Measurements from ENCODE around the gene SSBP3. TPM values are rescaled to one million over a fixed set of nuclear protein-coding genes. Genes with fewer than 3 reads are reported as not detected.
A peak's percentile ranks its signal among the peaks of the same experiment; 100 is the strongest.

The SSBP3 gene
- total RNA-seq, 1 experiment from 2014 or later = 37.5 TPM

DNA sequence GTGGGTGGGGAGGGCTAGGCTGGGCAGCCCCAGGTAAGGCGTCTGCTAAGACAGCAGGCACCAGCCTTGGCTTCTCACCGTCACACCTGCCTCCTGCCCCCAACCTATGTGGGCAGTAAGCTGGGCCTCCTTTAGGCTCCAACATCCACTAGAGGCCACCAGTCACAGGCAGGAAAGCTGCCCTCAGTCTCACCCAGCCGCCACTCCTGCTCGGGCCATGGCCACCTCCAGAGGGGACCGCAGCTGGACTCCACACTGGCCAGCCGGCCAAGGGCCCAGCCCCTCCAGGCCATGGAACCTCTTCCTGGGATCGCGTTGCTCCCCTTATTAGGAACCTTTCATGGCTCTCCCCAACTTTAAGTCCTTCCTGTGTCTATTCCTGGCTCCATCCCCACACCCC lies 131.7 kb downstream of the SSBP3 start:
- Histone ChIP-seq H3K9ac (ENCODE audit: low read length) (no peak overlapping the region), H3K27ac (ENCODE audit: low read depth, low read length) (no peak overlapping the region), H3K36me3 (ENCODE audit: control insufficient read depth in 1 of 2, insufficient read depth in 2 of 2, low read length in 2 of 2) (no peaks in the 10 kb centered on the region), H4K20me1 (ENCODE audit: insufficient read depth) (no peaks in the 10 kb centered on the region), H3K9me2 (ENCODE audit: insufficient read depth) (no peaks in the 10 kb centered on the region), H3K9me3 (ENCODE audit: control insufficient read depth in 1 of 2, insufficient read depth in 1 of 2, low read depth in 1 of 2, low read length in 2 of 2) (no peaks in the 10 kb centered on the region), H3K79me2 (ENCODE audit: insufficient read depth, low read length) (no peaks in the 10 kb centered on the region), H3K4me2 (ENCODE audit: low read length) (no peak overlapping the region), H2AFZ (ENCODE audit: low read depth, low read length, poor library complexity, severe bottlenecking) (no peak overlapping the region), H3K4me3 (replicated peaks in 1 of 2; ENCODE audit: low read depth in 1 of 2, low read length in 2 of 2) (no peak overlapping the region), H3K4me1 (ENCODE audit: control insufficient read depth in 1 of 2, insufficient read depth in 2 of 2, low read length in 2 of 2) (peaks cover 6 to 7% of the 10 kb centered on the region in 2 experiments; a peak in 3 of 4 replicates), H3K27me3 (ENCODE audit: insufficient read depth, low read length) (no peaks in the 10 kb centered on the region)
- ChIA-PET POLR2A (no interaction called here), RAD21 (ENCODE audit: low non-redundant PET in 1 of 2, low total read pairs in 2 of 2, uncharacterized antibody in 2 of 2, unreplicated experiment in 2 of 2) (no interaction called here), CTCF (interaction anchor here (0.9 kb wide), 1 partner anchor 93 kb away, joined by 3 read pairs; no protein-coding TSS in a partner anchor)
- no TSS peak for BruUV-seq (replicated peaks)
- no peak for DNase-seq (ENCODE audit: low read depth, low spot score)
- peak; percentile 49 for ATAC-seq
- intact Hi-C loops (cut with micrococcal nuclease) = no loop called here
- 0 out of 2 replicates have a peak, but pooled peaks have one; percentile 20 for TF ChIP-seq RAD21 (IDR thresholded peaks at IDR 0.05; ENCODE audit: low read depth)
- no peak for TF ChIP-seq EGR1 (IDR thresholded peaks at IDR 0.05; ENCODE audit: low read depth)
- TF ChIP-seq JUND (IDR thresholded peaks at IDR 0.05) = no peak
- TF ChIP-seq, protein P1, sequence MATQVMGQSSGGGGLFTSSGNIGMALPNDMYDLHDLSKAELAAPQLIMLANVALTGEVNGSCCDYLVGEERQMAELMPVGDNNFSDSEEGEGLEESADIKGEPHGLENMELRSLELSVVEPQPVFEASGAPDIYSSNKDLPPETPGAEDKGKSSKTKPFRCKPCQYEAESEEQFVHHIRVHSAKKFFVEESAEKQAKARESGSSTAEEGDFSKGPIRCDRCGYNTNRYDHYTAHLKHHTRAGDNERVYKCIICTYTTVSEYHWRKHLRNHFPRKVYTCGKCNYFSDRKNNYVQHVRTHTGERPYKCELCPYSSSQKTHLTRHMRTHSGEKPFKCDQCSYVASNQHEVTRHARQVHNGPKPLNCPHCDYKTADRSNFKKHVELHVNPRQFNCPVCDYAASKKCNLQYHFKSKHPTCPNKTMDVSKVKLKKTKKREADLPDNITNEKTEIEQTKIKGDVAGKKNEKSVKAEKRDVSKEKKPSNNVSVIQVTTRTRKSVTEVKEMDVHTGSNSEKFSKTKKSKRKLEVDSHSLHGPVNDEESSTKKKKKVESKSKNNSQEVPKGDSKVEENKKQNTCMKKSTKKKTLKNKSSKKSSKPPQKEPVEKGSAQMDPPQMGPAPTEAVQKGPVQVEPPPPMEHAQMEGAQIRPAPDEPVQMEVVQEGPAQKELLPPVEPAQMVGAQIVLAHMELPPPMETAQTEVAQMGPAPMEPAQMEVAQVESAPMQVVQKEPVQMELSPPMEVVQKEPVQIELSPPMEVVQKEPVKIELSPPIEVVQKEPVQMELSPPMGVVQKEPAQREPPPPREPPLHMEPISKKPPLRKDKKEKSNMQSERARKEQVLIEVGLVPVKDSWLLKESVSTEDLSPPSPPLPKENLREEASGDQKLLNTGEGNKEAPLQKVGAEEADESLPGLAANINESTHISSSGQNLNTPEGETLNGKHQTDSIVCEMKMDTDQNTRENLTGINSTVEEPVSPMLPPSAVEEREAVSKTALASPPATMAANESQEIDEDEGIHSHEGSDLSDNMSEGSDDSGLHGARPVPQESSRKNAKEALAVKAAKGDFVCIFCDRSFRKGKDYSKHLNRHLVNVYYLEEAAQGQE (IDR thresholded peaks at IDR 0.05; ENCODE audit: low read depth) = no peak
- TF ChIP-seq SP1 (IDR thresholded peaks at IDR 0.05; ENCODE audit: low read depth) = no peak
- TF ChIP-seq ZBTB33 (IDR thresholded peaks at IDR 0.05; ENCODE audit: extremely low read depth, insufficient replicate concordance, low read length) = no peak
